ENCODE measurements around the gene TP73.
"Not testable (repeated sequence)": the region's sequence is repeated elsewhere in the genome, so short reads cannot be mapped to it uniquely, and the experiment has no call there.

The TP73 gene

GRCh38 chr1:3745590-3746381 lies 93.5 kb downstream of the TP73 start:
- peaks cover 14% of the 10 kb centered on the region for H3K4me1 ChIP-seq (ENCODE audit: insufficient read depth, low read length)
- no peaks in the 10 kb centered on the region for H3K9me3 ChIP-seq (ENCODE audit: insufficient read depth, low read depth, low read length)
- 84% methylated on average over 25 of the region's 25 CpGs for WGBS
- peaks cover 31% of the 10 kb centered on the region for H3K36me3 ChIP-seq (ENCODE audit: insufficient read depth, low read length)
- H3K9ac ChIP-seq (ENCODE audit: low read depth, low read length) = peak overlapping the region; percentile 85
- 0 out of 2 replicates have a peak overlapping the region, but pooled peaks have one; percentile 17 for H3K27ac ChIP-seq (ENCODE audit: low read depth, low read length)
- H3K27me3 ChIP-seq (ENCODE audit: insufficient read depth, low read length) = peaks cover 11% of the 10 kb centered on the region; the same call in 1 of the 2 replicates
- peak overlapping the region; percentile 94 for H3K4me3 ChIP-seq (ENCODE audit: low read length)

- 3% methylated on average over 35 of the region's 35 CpGs for WGBS
- Histone ChIP-seq H3K9ac (ENCODE audit: low read depth, low read length) (peak overlapping the region; percentile 85), H3K4me3 (ENCODE audit: low read length) (peak overlapping the region; percentile 94)
Measured at GRCh38 chr1:3746389-3746829, 94.1 kb downstream of the TP73 start.

DNA sequence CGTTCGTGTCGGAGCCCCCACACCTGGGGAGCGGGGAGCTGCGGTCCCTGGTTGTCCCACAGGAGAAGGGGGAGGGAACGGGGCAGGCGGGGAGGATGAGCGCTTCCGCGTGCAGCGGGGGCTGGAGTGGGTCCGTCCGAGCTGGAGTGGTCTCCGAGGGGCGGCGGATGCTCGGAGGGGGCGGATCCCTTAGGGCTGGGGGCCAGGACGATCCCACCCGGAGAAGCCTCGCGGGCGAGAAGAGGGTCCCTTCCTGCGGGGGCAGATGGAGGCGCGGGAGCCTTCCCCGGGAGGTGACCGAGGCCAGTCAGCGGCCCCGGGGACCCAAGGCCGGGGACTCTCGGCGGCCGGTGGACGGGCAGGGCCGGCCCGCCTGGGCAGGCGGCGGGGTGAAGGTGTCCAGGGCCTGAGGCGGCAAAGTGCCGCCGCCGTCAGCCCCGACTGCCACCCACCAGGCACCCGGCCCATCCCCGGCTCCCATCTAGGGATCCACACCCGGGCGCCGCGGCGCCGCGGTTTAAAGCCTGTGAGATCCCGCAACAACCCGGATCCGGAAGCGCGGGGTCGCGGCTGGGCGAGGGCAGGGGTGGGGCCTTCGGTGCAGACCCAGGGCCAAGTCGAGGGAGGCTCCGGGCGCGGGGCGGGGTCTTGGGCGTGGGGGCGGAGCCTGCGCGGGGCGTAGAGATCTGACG lies 94.7 kb downstream of the TP73 start:
- Histone ChIP-seq H3K27ac (ENCODE audit: low read depth, low read length) (peak overlapping the region; percentile 17; the same call in 1 of the 2 replicates), H3K36me3 (ENCODE audit: insufficient read depth, low read length) (peaks cover 19% of the 10 kb centered on the region), H3K27me3 (ENCODE audit: insufficient read depth, low read length) (peaks cover 12% of the 10 kb centered on the region; the same call in 1 of the 2 replicates), H3K4me1 (ENCODE audit: insufficient read depth, low read length) (peaks cover 14% of the 10 kb centered on the region), H3K4me3 (ENCODE audit: low read length) (peak overlapping the region; percentile 94), H3K9ac (ENCODE audit: low read depth, low read length) (peak overlapping the region; percentile 85), H3K9me3 (ENCODE audit: insufficient read depth, low read depth, low read length) (no peaks in the 10 kb centered on the region)
- WGBS = under 1% methylated on average over 73 of the region's 73 CpGs

More at GRCh38 chr1:3746389-3746829, 94.1 kb downstream of the TP73 start:
- H3K9me3 ChIP-seq (ENCODE audit: insufficient read depth, low read depth, low read length) = no peaks in the 10 kb centered on the region
- peak overlapping the region; percentile 17; the same call in 1 of the 2 replicates for H3K27ac ChIP-seq (ENCODE audit: low read depth, low read length)
- peaks cover 12% of the 10 kb centered on the region; the same call in 1 of the 2 replicates for H3K27me3 ChIP-seq (ENCODE audit: insufficient read depth, low read length)
- peaks cover 14% of the 10 kb centered on the region for H3K4me1 ChIP-seq (ENCODE audit: insufficient read depth, low read length)
- peaks cover 25% of the 10 kb centered on the region for H3K36me3 ChIP-seq (ENCODE audit: insufficient read depth, low read length)

DNA sequence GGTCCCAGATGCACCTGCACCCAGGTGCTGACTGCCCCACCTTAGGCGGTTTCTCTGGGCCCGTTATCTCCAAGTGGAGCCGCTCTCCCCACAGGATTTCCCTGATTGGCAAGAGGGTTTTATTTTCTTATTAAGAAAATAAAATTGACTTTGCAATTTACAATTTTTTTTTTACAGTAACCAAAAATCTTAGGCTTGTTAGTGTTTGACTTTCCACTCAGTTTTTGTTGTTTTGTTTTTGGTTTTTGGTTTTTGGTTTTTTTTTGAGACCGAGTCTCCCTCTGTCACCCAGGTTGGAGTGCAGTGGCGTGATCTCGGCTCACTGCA lies 95.2 kb downstream of the TP73 start:
- Histone ChIP-seq H3K9ac (ENCODE audit: low read depth, low read length) (no peak overlapping the region), H3K4me1 (ENCODE audit: insufficient read depth, low read length) (peaks cover 14% of the 10 kb centered on the region), H3K9me3 (ENCODE audit: insufficient read depth, low read depth, low read length) (no peaks in the 10 kb centered on the region), H3K27me3 (ENCODE audit: insufficient read depth, low read length) (peaks cover 12% of the 10 kb centered on the region; the same call in 1 of the 2 replicates), H3K4me3 (ENCODE audit: low read length) (peak overlapping the region; percentile 94), H3K36me3 (ENCODE audit: insufficient read depth, low read length) (peaks cover 14% of the 10 kb centered on the region), H3K27ac (ENCODE audit: low read depth, low read length) (no peak overlapping the region)
- 49% methylated on average over 5 of the region's 6 CpGs for WGBS

- H3K9me3 ChIP-seq (ENCODE audit: insufficient read depth, low read depth, low read length) = no peaks in the 10 kb centered on the region
- H3K4me3 ChIP-seq (ENCODE audit: low read length) = no peak overlapping the region
- H3K27me3 ChIP-seq (ENCODE audit: insufficient read depth, low read length) = peaks cover 12% of the 10 kb centered on the region; the same call in 1 of the 2 replicates
- peaks cover 10% of the 10 kb centered on the region for H3K36me3 ChIP-seq (ENCODE audit: insufficient read depth, low read length)
- H3K27ac ChIP-seq (ENCODE audit: low read depth, low read length) = no peak overlapping the region
- H3K9ac ChIP-seq (ENCODE audit: low read depth, low read length) = no peak overlapping the region
- 86% methylated on average over 13 of the region's 13 CpGs for WGBS
- peaks cover 14% of the 10 kb centered on the region for H3K4me1 ChIP-seq (ENCODE audit: insufficient read depth, low read length)
Measured at GRCh38 chr1:3747903-3748302, 95.6 kb downstream of the TP73 start.

DNA sequence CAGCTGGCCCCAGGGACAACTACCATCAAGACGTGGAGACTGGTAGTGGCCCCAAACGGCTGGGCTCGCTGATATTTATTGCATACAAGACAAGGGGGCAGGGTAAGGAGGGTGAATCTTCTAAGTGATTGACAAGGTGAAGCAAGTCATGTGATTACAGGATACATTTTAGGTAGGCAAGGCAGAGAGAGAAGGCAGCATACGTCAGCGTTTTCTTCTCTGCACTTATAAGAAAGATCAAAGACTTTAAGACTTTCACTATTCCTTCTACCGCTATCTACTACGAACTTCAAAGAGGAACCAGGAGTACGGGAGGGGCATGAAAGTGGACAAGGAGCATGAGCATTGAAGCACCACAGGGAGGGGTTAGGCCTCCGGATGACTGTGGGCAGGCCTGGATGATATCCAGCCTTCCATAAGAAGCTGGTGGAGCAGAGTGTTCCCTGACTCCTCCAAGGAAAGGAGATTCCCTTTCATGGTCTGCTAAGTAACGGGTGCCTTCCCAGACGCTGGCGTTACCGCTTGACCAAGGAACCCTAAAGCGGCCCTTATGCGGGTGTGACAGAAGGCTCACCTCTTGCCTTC lies 96.1 kb downstream of the TP73 start:
- H3K36me3 ChIP-seq (ENCODE audit: insufficient read depth, low read length); H3K9ac ChIP-seq (ENCODE audit: low read depth, low read length); H3K4me3 ChIP-seq (ENCODE audit: low read length); H3K9me3 ChIP-seq (ENCODE audit: insufficient read depth, low read depth, low read length); H3K27ac ChIP-seq (ENCODE audit: low read depth, low read length): not testable (repeated sequence)
- 93% methylated on average over 15 of the region's 15 CpGs for WGBS
- Histone ChIP-seq H3K4me1 (ENCODE audit: insufficient read depth, low read length) (peaks cover 14% of the 10 kb centered on the region), H3K27me3 (ENCODE audit: insufficient read depth, low read length) (peaks cover 12% of the 10 kb centered on the region; the same call in 1 of the 2 replicates)

DNA sequence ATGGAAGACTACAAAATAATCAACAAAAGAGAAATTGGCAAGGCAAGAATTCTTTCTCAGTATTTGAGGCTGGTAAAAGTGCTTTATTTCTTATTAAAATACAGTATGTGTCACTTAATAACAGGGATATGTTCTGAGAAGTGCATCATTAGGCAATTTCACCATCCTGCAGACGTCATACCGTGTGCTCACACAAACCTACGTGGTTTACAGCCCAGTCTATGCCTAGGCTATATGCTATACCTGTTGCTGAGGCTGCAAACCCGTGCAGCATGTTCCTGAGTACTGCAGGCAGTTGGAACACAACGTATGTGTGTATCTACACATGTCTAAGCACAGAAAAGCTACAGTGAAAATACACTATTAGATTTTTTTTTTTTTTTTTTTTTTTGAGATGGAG lies 97.2 kb downstream of the TP73 start:
- 72% methylated on average over 5 of the region's 5 CpGs for WGBS
- H3K4me1 ChIP-seq (ENCODE audit: insufficient read depth, low read length) = peaks cover 14% of the 10 kb centered on the region
- H3K4me3 ChIP-seq (ENCODE audit: low read length) = no peak overlapping the region
- H3K9me3 ChIP-seq (ENCODE audit: insufficient read depth, low read depth, low read length) = no peaks in the 10 kb centered on the region
- H3K36me3 ChIP-seq (ENCODE audit: insufficient read depth, low read length) = no peaks in the 10 kb centered on the region; the same call in 1 of the 2 replicates
- H3K27ac ChIP-seq (ENCODE audit: low read depth, low read length) = no peak overlapping the region
- H3K27me3 ChIP-seq (ENCODE audit: insufficient read depth, low read length) = peaks cover 12% of the 10 kb centered on the region; the same call in 1 of the 2 replicates
- H3K9ac ChIP-seq (ENCODE audit: low read depth, low read length) = no peak overlapping the region

- Histone ChIP-seq H3K27ac (ENCODE audit: low read depth, low read length) (no peak overlapping the region), H3K9me3 (ENCODE audit: insufficient read depth, low read depth, low read length) (no peaks in the 10 kb centered on the region), H3K36me3 (ENCODE audit: insufficient read depth, low read length) (no peaks in the 10 kb centered on the region), H3K4me3 (ENCODE audit: low read length) (no peak overlapping the region), H3K9ac (ENCODE audit: low read depth, low read length) (no peak overlapping the region), H3K27me3 (ENCODE audit: insufficient read depth, low read length) (peaks cover 12% of the 10 kb centered on the region; the same call in 1 of the 2 replicates), H3K4me1 (ENCODE audit: insufficient read depth, low read length) (peaks cover 7% of the 10 kb centered on the region)
- 83% methylated on average over 6 of the region's 6 CpGs for WGBS
Measured at GRCh38 chr1:3750741-3751140, 98.4 kb downstream of the TP73 start.

GRCh38 chr1:3752400-3752945 lies 100.2 kb downstream of the TP73 start, which contains the start of gene CCDC27:
TSS of gene CCDC27 (plus strand) at chr1:3752450. CDS start at chr1:3752482, 32 bp downstream.
- peaks cover 14% of the 10 kb centered on the region; the same call in 1 of the 2 replicates for H3K27me3 ChIP-seq (ENCODE audit: insufficient read depth, low read length)
- H3K36me3 ChIP-seq (ENCODE audit: insufficient read depth, low read length) = no peaks in the 10 kb centered on the region
- 91% methylated on average over 17 of the region's 17 CpGs for WGBS
- no peaks in the 10 kb centered on the region for H3K4me1 ChIP-seq (ENCODE audit: insufficient read depth, low read length)
- H3K4me3 ChIP-seq (ENCODE audit: low read length) = no peak within 1 kb of the TSS
- no peak within 1 kb of the TSS for H3K27ac ChIP-seq (ENCODE audit: low read depth, low read length)
- H3K9me3 ChIP-seq (ENCODE audit: insufficient read depth, low read depth, low read length) = no peaks in the 10 kb centered on the region
- H3K9ac ChIP-seq (ENCODE audit: low read depth, low read length) = no peak within 1 kb of the TSS

DNA sequence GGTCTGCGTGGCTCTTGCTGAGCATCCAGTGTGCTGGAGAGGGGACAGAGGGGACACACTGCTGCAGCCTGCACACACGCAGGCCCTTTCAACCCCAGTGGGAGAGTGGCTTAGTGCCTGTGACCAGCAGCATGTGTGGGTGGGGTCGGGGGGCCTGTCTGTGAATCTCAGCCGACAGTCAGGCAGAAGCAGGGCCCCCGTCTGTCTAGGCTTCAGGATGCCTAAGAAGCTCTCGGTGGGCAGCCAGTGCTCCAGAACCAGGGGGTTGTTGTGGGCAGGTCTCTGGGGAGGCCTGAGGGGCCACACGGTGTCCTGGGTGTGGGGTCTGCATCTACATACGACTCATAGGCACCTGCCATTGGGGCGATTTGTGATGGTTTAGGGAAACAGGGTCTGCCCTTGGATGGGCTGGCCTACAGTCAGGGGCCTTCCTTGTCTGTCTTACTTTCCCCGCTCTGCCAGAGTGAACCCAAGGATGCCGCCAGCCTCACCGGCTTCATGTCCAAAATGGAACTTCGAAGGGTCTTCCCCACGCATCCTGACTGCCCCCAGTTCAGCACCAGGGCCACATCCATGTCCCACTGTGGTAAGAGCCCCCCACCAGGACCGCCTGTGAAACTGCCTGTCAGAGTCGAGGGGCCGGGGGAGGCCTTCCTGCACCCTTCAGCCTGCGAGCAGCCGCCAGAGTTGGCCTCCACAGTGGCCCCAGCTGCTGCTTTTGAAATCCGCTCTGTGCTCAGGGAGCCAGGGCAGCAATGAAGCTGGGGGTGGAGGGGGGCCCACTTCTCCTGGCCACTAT lies 101.5 kb downstream of the TP73 start:
- H3K27me3 ChIP-seq (ENCODE audit: insufficient read depth, low read length) = peaks cover 14% of the 10 kb centered on the region; the same call in 1 of the 2 replicates
- H3K27ac ChIP-seq (ENCODE audit: low read depth, low read length) = no peak overlapping the region
- H3K4me1 ChIP-seq (ENCODE audit: insufficient read depth, low read length) = no peaks in the 10 kb centered on the region
- 91% methylated on average over 20 of the region's 20 CpGs for WGBS
- no peaks in the 10 kb centered on the region for H3K9me3 ChIP-seq (ENCODE audit: insufficient read depth, low read depth, low read length)
- no peak overlapping the region for H3K9ac ChIP-seq (ENCODE audit: low read depth, low read length)
- H3K4me3 ChIP-seq (ENCODE audit: low read length) = no peak overlapping the region
- no peaks in the 10 kb centered on the region for H3K36me3 ChIP-seq (ENCODE audit: insufficient read depth, low read length)
